ENCODE data around the gene ADM2. TPM values are rescaled to one million over a fixed set of nuclear protein-coding genes. Genes with fewer than 3 reads are reported as not detected.

ADM2 gene
- total RNA-seq, 2 donors from 2014 or later = 0.08 TPM; not detected in 1

DNA sequence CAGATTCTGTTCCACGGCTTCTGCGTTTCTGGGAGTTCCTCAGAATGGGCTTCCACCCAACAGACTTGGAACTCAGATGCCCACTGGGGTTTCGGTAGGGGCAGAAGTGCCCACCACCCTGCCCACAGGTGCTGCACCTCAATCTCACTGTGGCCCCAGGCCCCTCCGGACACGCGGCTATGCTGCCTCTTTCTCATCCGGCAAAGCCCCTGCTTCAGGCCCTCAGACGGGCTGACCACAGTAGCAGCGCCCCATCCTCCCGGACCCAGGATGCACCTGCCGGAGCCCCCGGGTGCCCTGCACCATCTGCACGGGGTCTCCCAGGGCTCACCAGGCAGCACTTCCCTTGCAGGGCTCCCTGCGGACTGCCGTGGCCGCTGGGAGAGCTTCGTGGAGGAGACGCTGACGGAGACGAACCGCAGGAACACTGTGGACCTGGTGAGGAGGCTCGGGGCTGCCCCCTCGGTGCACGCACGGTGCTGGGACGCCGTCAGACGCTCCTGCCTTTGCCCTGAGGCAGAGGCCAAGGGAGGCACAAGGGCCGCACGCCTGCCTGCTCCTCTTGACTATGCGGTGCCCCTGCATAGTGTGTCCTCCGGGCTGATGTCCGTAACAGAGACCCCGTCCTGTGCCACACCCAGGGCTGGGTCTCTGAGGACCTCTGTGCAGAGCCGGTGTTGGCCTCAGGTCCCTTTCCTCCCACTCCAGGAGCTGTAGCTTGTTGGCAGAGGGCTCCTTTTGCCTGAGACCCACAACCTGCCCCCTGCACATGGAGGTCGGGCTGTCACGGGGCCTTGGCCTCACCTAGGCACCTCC, 45.1 kb upstream of the ADM2 start:
- no peak overlapping the region for H3K4me3 ChIP-seq
- no peaks in the 10 kb centered on the region for H3K4me1 ChIP-seq
- no peaks in the 10 kb centered on the region for H3K27me3 ChIP-seq
- H3K36me3 ChIP-seq = peaks cover 77% of the 10 kb centered on the region
- DNase-seq (ENCODE audit: low spot score) = no peak
- no peak overlapping the region for H3K27ac ChIP-seq
- TF ChIP-seq, protein P1, sequence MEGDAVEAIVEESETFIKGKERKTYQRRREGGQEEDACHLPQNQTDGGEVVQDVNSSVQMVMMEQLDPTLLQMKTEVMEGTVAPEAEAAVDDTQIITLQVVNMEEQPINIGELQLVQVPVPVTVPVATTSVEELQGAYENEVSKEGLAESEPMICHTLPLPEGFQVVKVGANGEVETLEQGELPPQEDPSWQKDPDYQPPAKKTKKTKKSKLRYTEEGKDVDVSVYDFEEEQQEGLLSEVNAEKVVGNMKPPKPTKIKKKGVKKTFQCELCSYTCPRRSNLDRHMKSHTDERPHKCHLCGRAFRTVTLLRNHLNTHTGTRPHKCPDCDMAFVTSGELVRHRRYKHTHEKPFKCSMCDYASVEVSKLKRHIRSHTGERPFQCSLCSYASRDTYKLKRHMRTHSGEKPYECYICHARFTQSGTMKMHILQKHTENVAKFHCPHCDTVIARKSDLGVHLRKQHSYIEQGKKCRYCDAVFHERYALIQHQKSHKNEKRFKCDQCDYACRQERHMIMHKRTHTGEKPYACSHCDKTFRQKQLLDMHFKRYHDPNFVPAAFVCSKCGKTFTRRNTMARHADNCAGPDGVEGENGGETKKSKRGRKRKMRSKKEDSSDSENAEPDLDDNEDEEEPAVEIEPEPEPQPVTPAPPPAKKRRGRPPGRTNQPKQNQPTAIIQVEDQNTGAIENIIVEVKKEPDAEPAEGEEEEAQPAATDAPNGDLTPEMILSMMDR (IDR thresholded peaks at IDR 0.05) = no peak
- no peaks in the 10 kb centered on the region for H3K9me3 ChIP-seq

DNA sequence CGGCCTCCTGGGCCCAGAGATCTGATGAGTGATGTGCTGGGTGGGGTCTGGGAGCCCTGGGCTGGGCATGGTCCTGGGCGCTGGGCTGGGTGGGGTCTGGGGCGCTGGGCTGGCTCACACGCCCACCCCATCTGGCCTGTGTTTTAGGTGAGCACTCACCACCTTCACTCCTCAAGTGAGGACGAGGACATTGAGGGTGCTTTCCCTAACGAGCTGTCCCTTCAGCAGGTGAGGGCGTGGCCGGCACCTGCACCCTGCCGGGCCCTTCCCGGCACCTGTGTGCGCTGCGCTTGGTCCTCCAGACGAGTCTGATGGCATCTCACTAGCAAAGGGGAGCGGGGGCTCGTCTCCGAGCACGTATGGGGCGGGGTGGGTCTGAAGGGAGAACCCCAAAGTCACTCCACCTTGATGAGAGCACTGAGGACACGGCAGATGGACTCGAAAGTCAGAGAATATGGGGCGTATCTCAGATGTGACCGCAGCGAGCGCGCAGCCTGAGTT, 44.5 kb upstream of the ADM2 start:
- no peaks in the 10 kb centered on the region for H3K4me1 ChIP-seq

DNA sequence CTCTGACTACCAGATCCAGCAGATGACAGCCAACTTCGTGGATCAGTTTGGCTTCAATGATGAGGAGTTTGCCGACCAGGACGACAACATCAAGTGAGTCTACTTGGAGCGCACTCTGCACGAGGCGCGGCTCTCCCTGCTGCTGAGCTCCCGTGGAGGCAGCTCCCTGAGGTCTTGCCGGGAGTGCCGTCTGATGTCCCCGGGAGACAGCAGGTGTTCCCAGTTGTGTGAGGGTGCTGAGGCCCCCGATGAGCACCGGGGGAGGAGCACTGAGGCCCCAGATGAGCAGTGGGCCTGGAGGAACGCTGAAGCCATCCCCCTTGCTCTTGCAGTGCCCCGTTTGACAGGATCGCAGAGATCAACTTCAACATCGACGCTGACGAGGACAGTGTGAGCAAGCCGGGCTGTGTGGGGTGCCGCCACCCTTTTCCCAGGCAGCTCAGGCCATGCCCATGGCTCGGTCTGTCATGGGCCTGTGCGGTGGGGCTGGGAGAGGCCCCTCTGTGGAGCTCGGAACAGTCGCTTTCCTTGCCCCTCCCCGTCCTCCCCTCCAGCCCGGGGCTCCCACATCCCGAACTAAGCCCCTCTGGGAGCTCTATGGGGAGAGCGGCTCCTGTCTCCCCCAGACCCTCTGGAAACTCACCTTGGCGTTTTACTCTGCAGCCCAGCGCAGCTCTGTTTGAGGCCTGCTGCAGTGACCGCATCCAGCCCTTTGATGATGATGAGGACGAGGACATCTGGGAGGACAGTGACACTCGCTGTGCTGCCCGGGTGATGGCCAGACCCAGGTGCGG, 43.6 kb upstream of the ADM2 start:
- no peak overlapping the region for H3K4me3 ChIP-seq
- no peaks in the 10 kb centered on the region for H3K27me3 ChIP-seq
- no peak for DNase-seq (ENCODE audit: low spot score)
- no peaks in the 10 kb centered on the region for H3K9me3 ChIP-seq
- TF ChIP-seq, protein P1 (IDR thresholded peaks at IDR 0.05) = no peak
- H3K4me1 ChIP-seq = no peaks in the 10 kb centered on the region
- peaks cover 71% of the 10 kb centered on the region for H3K36me3 ChIP-seq
- H3K27ac ChIP-seq = no peak overlapping the region

More for the DNA sequence above, 44.5 kb upstream of the ADM2 start:
- Histone ChIP-seq H3K36me3 (peaks cover 77% of the 10 kb centered on the region), H3K9me3 (no peaks in the 10 kb centered on the region), H3K27me3 (no peaks in the 10 kb centered on the region), H3K27ac (no peak overlapping the region), H3K4me3 (no peak overlapping the region)
- TF ChIP-seq, protein P1 (IDR thresholded peaks at IDR 0.05) = no peak
- no peak for DNase-seq (ENCODE audit: low spot score)

DNA sequence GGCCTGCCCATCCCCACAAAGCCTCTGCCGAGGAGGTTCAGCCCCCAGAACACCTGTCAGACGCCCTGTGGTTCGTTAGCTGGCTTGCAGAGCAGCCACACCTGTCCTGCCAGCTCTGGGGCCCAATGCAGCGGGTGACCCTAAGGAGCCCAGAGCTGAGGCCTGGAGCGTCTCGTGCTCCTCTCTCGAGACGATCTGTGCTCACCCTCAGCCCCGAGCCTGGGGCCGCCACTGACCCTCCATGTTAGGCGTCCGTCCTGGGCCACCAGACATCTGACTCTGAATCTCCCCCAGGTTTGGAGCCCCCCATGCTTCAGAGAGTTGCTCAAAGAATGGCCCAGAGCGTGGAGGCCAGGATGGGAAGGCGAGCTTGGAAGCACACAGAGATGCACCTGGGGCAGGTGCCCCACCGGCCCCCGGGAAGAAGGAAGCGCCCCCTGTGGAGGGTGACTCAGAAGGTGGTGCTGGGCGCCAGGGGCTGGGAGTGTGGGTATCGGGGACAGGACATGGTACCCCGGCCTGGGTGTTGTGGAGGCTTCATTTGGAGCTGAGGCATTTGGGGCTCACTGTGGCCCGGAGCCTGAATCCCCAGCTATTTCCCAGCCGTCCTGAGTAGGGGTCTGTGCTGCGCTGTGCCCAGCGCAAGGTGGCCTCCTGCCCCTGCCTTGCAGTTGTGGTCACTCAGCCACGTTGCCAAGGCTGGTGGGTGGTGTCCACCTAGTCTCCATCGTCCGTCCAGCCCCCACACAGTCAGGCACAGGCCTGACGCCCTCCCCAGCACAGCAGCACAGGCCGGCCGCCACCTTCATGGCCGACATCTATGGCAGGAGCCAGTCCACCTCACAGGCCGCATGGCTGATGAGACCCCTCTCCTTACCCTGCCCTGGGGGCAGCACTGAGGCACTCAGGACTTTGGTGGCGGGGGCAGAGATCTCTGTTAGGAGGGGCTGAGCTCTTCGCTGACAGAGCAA, 42.8 kb upstream of the ADM2 start:
- Histone ChIP-seq H3K27ac (no peak overlapping the region), H3K36me3 (peaks cover 68% of the 10 kb centered on the region)

More for the DNA sequence above, 42.8 kb upstream of the ADM2 start:
- Histone ChIP-seq H3K9me3 (no peaks in the 10 kb centered on the region), H3K27me3 (no peaks in the 10 kb centered on the region), H3K4me3 (no peak overlapping the region), H3K4me1 (no peaks in the 10 kb centered on the region)
- TF ChIP-seq, protein P1 (IDR thresholded peaks at IDR 0.05) = no peak
- DNase-seq (ENCODE audit: low spot score) = no peak

Data from right atrium auricular region (tissue), 2 donors.